ENCODE data around the gene ATG101.

Gene ATG101

DNA sequence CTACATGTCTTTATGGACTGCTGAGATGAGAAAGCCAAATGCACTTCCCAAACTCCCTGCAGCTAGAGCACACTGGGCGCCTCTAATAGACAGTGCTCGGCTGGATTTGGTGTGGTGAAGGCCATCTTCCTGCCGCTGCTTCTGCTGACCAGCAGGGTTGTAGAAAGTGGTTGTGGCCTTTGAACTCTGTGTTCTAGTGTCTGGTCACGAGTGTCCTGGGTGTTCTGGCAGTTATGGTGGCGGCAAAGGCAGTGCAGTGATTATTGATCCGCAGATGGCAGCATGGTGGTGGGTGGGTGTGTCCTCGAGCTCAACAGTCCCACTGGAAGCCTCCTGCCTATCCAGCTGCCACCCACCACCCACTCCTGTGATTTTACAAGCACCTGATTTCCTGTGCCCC, 53.1 kb downstream of the ATG101 start:
- H3K4me2 ChIP-seq (ENCODE audit: low read length) = no peak overlapping the region
- no peaks in the 10 kb centered on the region for H3K79me2 ChIP-seq (ENCODE audit: insufficient read depth, low read length)
- H3K4me3 ChIP-seq (ENCODE audit: low read depth, low read length, poor library complexity, severe bottlenecking) = no peak overlapping the region
- peaks cover 5% of the 10 kb centered on the region for H3F3A ChIP-seq (ENCODE audit: insufficient read depth, low read length)
- no peaks in the 10 kb centered on the region for H4K20me1 ChIP-seq (ENCODE audit: insufficient read depth, low read length)
- peaks cover 61% of the 10 kb centered on the region for H3K4me1 ChIP-seq (ENCODE audit: insufficient read depth, low read length, severe bottlenecking)
- H2AFZ ChIP-seq (ENCODE audit: low read length) = no peak overlapping the region
- peak overlapping the region; percentile 98 for H3K27ac ChIP-seq (ENCODE audit: low read depth, low read length, poor library complexity, severe bottlenecking)
- TF ChIP-seq, protein P1, sequence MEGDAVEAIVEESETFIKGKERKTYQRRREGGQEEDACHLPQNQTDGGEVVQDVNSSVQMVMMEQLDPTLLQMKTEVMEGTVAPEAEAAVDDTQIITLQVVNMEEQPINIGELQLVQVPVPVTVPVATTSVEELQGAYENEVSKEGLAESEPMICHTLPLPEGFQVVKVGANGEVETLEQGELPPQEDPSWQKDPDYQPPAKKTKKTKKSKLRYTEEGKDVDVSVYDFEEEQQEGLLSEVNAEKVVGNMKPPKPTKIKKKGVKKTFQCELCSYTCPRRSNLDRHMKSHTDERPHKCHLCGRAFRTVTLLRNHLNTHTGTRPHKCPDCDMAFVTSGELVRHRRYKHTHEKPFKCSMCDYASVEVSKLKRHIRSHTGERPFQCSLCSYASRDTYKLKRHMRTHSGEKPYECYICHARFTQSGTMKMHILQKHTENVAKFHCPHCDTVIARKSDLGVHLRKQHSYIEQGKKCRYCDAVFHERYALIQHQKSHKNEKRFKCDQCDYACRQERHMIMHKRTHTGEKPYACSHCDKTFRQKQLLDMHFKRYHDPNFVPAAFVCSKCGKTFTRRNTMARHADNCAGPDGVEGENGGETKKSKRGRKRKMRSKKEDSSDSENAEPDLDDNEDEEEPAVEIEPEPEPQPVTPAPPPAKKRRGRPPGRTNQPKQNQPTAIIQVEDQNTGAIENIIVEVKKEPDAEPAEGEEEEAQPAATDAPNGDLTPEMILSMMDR (IDR thresholded peaks at IDR 0.05; ENCODE audit: low read length) = no peak
- no peak for TF ChIP-seq EZH2 (IDR thresholded peaks at IDR 0.05; ENCODE audit: borderline replicate concordance, low read length)
- H3K9me3 ChIP-seq (ENCODE audit: low read length) = no peaks in the 10 kb centered on the region
- no peak overlapping the region for H3K9ac ChIP-seq (ENCODE audit: low read length)
- H3K36me3 ChIP-seq (ENCODE audit: insufficient read depth, low read length) = no peaks in the 10 kb centered on the region
- no peaks in the 10 kb centered on the region for H3K9me2 ChIP-seq (ENCODE audit: low read depth, low read length)
- no peaks in the 10 kb centered on the region for H3K27me3 ChIP-seq (ENCODE audit: insufficient read depth, low read length)

- Histone ChIP-seq H3F3A (ENCODE audit: insufficient read depth, low read length) (peaks cover 4% of the 10 kb centered on the region), H3K36me3 (ENCODE audit: insufficient read depth, low read length) (no peaks in the 10 kb centered on the region), H4K20me1 (ENCODE audit: insufficient read depth, low read length) (no peaks in the 10 kb centered on the region), H3K4me3 (ENCODE audit: low read depth, low read length, poor library complexity, severe bottlenecking) (peak overlapping the region; percentile 42), H3K9me3 (ENCODE audit: low read length) (no peaks in the 10 kb centered on the region), H2AFZ (ENCODE audit: low read length) (peak overlapping the region; percentile 55; the same call in 1 of the 2 replicates), H3K4me1 (ENCODE audit: insufficient read depth, low read length, severe bottlenecking) (peaks cover 54% of the 10 kb centered on the region), H3K4me2 (ENCODE audit: low read length) (peak overlapping the region; percentile 64), H3K27me3 (ENCODE audit: insufficient read depth, low read length) (no peaks in the 10 kb centered on the region), H3K27ac (ENCODE audit: low read depth, low read length, poor library complexity, severe bottlenecking) (peak overlapping the region; percentile 49), H3K9ac (ENCODE audit: low read length) (peak overlapping the region; percentile 53), H3K79me2 (ENCODE audit: insufficient read depth, low read length) (no peaks in the 10 kb centered on the region), H3K9me2 (ENCODE audit: low read depth, low read length) (no peaks in the 10 kb centered on the region)
- TF ChIP-seq, protein P1 (IDR thresholded peaks at IDR 0.05; ENCODE audit: low read length) = no peak
- no peak for TF ChIP-seq EZH2 (IDR thresholded peaks at IDR 0.05; ENCODE audit: borderline replicate concordance, low read length)
Measured at GRCh38 chr12:52123487-52124186, 53.9 kb downstream of the ATG101 start.

GRCh38 chr12:52125476-52125900, 55.7 kb downstream of the ATG101 start:
- no peak overlapping the region for H3K4me2 ChIP-seq (ENCODE audit: low read length)
- no peak overlapping the region for H3K9ac ChIP-seq (ENCODE audit: low read length)
- H4K20me1 ChIP-seq (ENCODE audit: insufficient read depth, low read length) = no peaks in the 10 kb centered on the region
- H3K4me1 ChIP-seq (ENCODE audit: insufficient read depth, low read length, severe bottlenecking) = peaks cover 37% of the 10 kb centered on the region
- H3K27ac ChIP-seq (ENCODE audit: low read depth, low read length, poor library complexity, severe bottlenecking) = no peak overlapping the region
- H3K36me3 ChIP-seq (ENCODE audit: insufficient read depth, low read length) = no peaks in the 10 kb centered on the region
- TF ChIP-seq, protein P1 (IDR thresholded peaks at IDR 0.05; ENCODE audit: low read length) = no peak
- TF ChIP-seq EZH2 (IDR thresholded peaks at IDR 0.05; ENCODE audit: borderline replicate concordance, low read length) = no peak
- H3K79me2 ChIP-seq (ENCODE audit: insufficient read depth, low read length) = no peaks in the 10 kb centered on the region
- no peak overlapping the region for H3K4me3 ChIP-seq (ENCODE audit: low read depth, low read length, poor library complexity, severe bottlenecking)
- no peaks in the 10 kb centered on the region for H3K27me3 ChIP-seq (ENCODE audit: insufficient read depth, low read length)
- H2AFZ ChIP-seq (ENCODE audit: low read length) = no peak overlapping the region
- no peaks in the 10 kb centered on the region for H3K9me2 ChIP-seq (ENCODE audit: low read depth, low read length)
- H3F3A ChIP-seq (ENCODE audit: insufficient read depth, low read length) = no peaks in the 10 kb centered on the region; the same call in 1 of the 2 replicates
- no peaks in the 10 kb centered on the region for H3K9me3 ChIP-seq (ENCODE audit: low read length)

Measured in OCI-LY1 (cell line).